Tibial nerve (tissue), 4 donors: ENCODE data around the gene ATXN7L1. TPM values are rescaled to one million over a fixed set of nuclear protein-coding genes. Genes with fewer than 3 reads are reported as not detected.

Experiments used
- DNase-seq, 2 donors: peaks; one replicate each; pipeline ENCODE4 v3.0.0-alpha.2; 2019; ENCODE audit warnings: low spot score in 2 of 2
- H3K27ac ChIP-seq, 4 donors: fragments of 200-600 bp; sonication (generic) in 3 of 4; one replicate each; pipeline ENCODE4 v1.5.1; 2017 to 2019; ENCODE audit warnings: mild to moderate bottlenecking in 1 of 4
- H3K27me3 ChIP-seq, 2 donors: fragments of 200-600 bp; sonication (generic) in 1 of 2; one replicate each; pipeline versions ENCODE4 v1.5.1 to v1.6.0; 2017 to 2019
- H3K36me3 ChIP-seq, 3 donors: fragments of 200-600 bp; sonication (generic); one replicate each; pipeline ENCODE4 v1.5.1; 2018 to 2019
- H3K4me1 ChIP-seq, 4 donors: fragments of 200-600 bp; sonication (generic) in 3 of 4; one replicate each; pipeline ENCODE4 v1.5.1; 2017 to 2019
- H3K4me3 ChIP-seq, 4 donors: fragments of 200-600 bp; sonication (generic) in 3 of 4; one replicate each; pipeline ENCODE4 v1.5.1; 2017 to 2019; ENCODE audit warnings: mild to moderate bottlenecking in 1 of 4, moderate library complexity in 1 of 4
- H3K9me3 ChIP-seq, 4 donors: fragments of 200-600 bp; sonication (generic) in 3 of 4; one replicate each; pipeline ENCODE4 v1.5.1; 2017 to 2019
- EP300 ChIP-seq, 2 donors: sonication (generic); formaldehyde crosslinking; IDR thresholded peaks; one replicate each; pipeline ENCODE4 v1.6.1; 2017; ENCODE audit warnings: antibody characterized with exemption in 2 of 2, mild to moderate bottlenecking in 1 of 2
- POLR2A ChIP-seq, 2 donors: fragments of 450-650 bp; IDR thresholded peaks; one replicate each; pipeline ENCODE4 v1.6.1; 2017; ENCODE audit warnings: antibody characterized with exemption in 2 of 2, mild to moderate bottlenecking in 2 of 2, moderate library complexity in 2 of 2
- WGBS, 2 donors: methylation state at CpG; one replicate each; pipeline ENCODE4 v1.1.5; 2018; 5-methylcytosine and 5-hydroxymethylcytosine counted together
- total RNA-seq, 4 donors: library from RNA; depleted of rRNA; stranded (reverse); fragments of >200 nt; gene quantifications; one replicate each; pipeline ENCODE4 v1.1.0, GENCODE V29; 2016
- TF ChIP-seq, protein P1 (sequence below), 5 experiments: fragments of 200-600 bp in 3 of 5; fragments of 450-650 bp in 2 of 5; sonication (generic) in 3 of 5; IDR thresholded peaks; one replicate each; pipeline ENCODE4 v1.5.1; 2016 to 2019; ENCODE audit warnings: antibody characterized with exemption in 5 of 5, mild to moderate bottlenecking in 3 of 5, moderate library complexity in 2 of 5

Gene ATXN7L1
- total RNA-seq, 4 donors from 2014 or later: 14.6 to 22.5 (median 19.1) TPM

DNA sequence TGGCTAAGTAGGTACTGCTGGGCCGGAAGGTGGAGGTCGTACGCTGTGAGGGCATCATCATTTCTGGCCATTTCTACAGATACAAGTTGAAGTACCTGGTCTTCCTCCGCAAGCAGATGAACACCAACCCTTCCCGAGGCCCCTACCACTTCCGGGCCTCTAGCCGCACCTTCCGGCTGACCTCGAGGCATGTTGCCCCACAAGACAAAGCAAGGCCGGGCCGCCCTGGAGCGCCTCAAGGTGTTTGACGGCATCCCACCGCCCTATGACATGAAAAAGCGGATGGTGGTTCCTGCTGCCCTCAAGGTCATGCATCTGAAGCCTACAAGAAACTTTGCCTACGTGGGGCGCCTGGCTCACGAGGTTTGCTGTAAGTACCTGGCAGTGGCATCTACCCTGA, 56.8 kb downstream of the ATXN7L1 start:
- no peak for DNase-seq
- H3K4me1 ChIP-seq: peaks cover 0 to 18% (median 0%) of the 10 kb centered on the region in 4 donors
- H3K27ac ChIP-seq: no peak overlapping the region
- no peaks in the 10 kb centered on the region for H3K27me3 ChIP-seq
- no peaks in the 10 kb centered on the region for H3K9me3 ChIP-seq
- WGBS, 2 donors: 94 to 98% methylated on average over 18 of the region's 18 CpGs
- TF ChIP-seq EP300 (IDR thresholded peaks at IDR 0.05) (no peak), POLR2A (IDR thresholded peaks at IDR 0.05) (no peak)
- TF ChIP-seq, protein P1, sequence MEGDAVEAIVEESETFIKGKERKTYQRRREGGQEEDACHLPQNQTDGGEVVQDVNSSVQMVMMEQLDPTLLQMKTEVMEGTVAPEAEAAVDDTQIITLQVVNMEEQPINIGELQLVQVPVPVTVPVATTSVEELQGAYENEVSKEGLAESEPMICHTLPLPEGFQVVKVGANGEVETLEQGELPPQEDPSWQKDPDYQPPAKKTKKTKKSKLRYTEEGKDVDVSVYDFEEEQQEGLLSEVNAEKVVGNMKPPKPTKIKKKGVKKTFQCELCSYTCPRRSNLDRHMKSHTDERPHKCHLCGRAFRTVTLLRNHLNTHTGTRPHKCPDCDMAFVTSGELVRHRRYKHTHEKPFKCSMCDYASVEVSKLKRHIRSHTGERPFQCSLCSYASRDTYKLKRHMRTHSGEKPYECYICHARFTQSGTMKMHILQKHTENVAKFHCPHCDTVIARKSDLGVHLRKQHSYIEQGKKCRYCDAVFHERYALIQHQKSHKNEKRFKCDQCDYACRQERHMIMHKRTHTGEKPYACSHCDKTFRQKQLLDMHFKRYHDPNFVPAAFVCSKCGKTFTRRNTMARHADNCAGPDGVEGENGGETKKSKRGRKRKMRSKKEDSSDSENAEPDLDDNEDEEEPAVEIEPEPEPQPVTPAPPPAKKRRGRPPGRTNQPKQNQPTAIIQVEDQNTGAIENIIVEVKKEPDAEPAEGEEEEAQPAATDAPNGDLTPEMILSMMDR (IDR thresholded peaks at IDR 0.05): no peak
- H3K4me3 ChIP-seq: no peak overlapping the region
- H3K36me3 ChIP-seq: peaks cover 0 to 5% (median 0%) of the 10 kb centered on the region in 3 donors

DNA sequence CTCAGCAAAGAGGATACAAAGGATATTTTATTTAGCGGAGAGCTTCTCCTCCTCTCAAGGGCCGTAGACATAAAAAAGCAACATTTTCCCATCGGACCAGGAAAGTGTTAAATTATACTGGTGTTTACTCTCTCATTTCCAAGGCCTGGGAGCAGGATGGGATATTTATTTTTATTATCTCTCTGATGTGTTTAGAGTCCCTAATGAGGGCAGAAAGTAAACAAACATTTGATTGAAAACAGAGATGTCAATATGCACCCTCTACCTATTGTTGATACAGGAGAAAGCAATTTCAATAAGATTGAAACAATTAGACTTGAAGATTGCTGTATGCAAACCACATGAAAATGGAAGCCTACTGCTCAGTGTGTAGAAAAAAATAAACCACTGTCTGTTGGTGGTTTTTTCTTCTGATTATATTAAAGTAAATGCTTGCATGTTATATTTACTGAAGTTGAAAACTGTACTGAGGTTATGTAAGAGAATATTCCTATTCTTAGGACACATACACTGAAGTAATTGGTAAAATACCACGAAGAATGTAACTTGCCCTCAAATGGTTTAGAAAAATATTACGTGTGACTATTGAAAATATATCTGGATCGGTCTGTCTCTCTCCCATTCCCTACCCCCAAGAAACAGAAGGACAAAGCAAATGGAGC, 59.3 kb downstream of the ATXN7L1 start:
- H3K27me3 ChIP-seq: no peaks in the 10 kb centered on the region
- DNase-seq: no peak
- no peaks in the 10 kb centered on the region for H3K9me3 ChIP-seq
- WGBS, 2 donors: 72% methylated on average over 6 of the region's 6 CpGs
- H3K4me3 ChIP-seq: no peak overlapping the region
- TF ChIP-seq, protein P1 (IDR thresholded peaks at IDR 0.05): no peak
- no peak for TF ChIP-seq POLR2A (IDR thresholded peaks at IDR 0.05)
- no peak for TF ChIP-seq EP300 (IDR thresholded peaks at IDR 0.05)
- no peak overlapping the region for H3K27ac ChIP-seq
- H3K36me3 ChIP-seq: peaks cover 0 to 5% (median 0%) of the 10 kb centered on the region in 3 donors
- H3K4me1 ChIP-seq: peaks cover 0 to 18% (median 0%) of the 10 kb centered on the region in 4 donors

DNA sequence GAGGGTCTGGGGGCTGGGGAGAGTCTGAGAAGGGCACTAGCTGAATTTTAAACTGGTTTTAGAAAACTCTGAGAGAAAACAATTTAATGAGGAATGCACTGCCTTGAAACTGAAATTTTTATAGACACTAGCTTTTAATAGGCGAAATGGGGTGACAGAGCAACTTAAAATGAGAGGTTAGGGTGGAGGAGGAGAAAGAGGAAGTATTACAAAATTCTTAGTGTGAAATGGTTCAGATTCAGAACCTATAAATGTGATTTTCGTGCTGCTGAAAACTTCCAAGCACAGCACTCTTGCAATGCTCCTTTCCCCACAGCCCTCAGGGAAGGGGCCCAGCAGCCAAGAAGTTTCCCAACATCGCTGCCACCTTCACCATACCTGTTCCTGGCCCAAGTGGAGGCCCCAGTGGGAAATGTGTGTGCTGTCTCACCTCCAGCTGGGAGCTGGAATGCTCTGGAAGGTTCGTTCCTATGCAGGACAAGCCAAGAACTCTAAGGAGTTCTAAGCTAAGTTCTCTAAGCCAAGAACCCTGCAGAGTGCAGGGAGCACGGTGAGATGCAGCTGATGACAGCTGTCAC, 60.0 kb downstream of the ATXN7L1 start:
- 73 to 76% methylated on average over 5 of the region's 5 CpGs for WGBS, 2 donors
- Histone ChIP-seq H3K27ac (no peak overlapping the region), H3K27me3 (no peaks in the 10 kb centered on the region), H3K9me3 (no peaks in the 10 kb centered on the region), H3K4me3 (no peak overlapping the region), H3K4me1 (peaks cover 0 to 18% (median 0%) of the 10 kb centered on the region in 4 donors), H3K36me3 (peaks cover 0 to 5% (median 0%) of the 10 kb centered on the region in 3 donors)
- TF ChIP-seq POLR2A (IDR thresholded peaks at IDR 0.05) (no peak), EP300 (IDR thresholded peaks at IDR 0.05) (no peak)
- TF ChIP-seq, protein P1 (IDR thresholded peaks at IDR 0.05): no peak
- DNase-seq: no peak

DNA sequence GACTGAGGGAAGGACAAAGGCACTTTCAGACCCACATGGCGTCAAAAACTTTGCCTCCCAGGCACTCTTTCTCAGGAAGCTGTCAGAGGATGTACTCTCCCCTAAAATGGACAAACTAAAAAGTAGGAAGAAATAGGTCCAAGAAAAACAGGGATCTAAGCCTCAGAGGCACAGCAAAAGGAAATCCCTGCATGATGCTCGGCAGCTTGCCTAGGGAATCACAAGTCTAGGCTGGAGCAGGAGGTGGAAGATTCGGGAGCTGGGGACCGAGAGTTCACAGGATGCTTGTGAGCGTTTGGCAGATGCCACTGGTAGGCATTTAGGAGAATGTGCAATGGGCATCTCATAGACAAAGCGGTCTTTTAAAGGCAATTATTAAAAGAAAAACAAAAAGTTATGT, 60.8 kb downstream of the ATXN7L1 start:
- H3K4me1 ChIP-seq: peaks cover 0 to 18% (median 0%) of the 10 kb centered on the region in 4 donors
- peaks cover 0 to 5% (median 0%) of the 10 kb centered on the region in 3 donors for H3K36me3 ChIP-seq
- H3K27ac ChIP-seq: no peak overlapping the region
- no peak overlapping the region for H3K4me3 ChIP-seq
- DNase-seq: no peak
- TF ChIP-seq EP300 (IDR thresholded peaks at IDR 0.05): no peak
- TF ChIP-seq, protein P1 (IDR thresholded peaks at IDR 0.05): no peak
- no peak for TF ChIP-seq POLR2A (IDR thresholded peaks at IDR 0.05)
- no peaks in the 10 kb centered on the region for H3K27me3 ChIP-seq
- WGBS, 2 donors: 48 to 53% methylated on average over 6 of the region's 6 CpGs
- H3K9me3 ChIP-seq: no peaks in the 10 kb centered on the region

DNA sequence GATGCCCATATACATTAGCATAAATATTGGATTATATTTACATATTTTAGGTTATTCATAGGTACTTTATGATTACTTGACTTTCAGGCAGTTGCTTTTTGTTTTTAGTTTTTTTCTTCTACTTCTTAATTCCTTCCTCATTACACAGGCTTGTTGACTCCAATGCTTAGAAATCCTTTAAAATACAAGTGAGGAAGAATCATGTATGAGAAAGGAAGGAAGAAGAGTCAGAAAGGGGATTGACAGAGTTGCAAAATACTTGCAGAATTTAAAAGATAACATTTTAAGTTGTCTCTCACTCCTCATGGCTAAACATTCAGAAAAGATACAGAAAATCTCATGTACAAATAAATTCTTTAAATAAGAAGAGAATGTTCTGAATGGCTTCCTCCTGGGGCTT, 61.9 kb downstream of the ATXN7L1 start:
- Histone ChIP-seq H3K9me3 (no peaks in the 10 kb centered on the region), H3K4me3 (no peak overlapping the region), H3K27ac (no peak overlapping the region), H3K4me1 (peaks cover 0 to 18% (median 0%) of the 10 kb centered on the region in 4 donors), H3K27me3 (no peaks in the 10 kb centered on the region), H3K36me3 (no peaks in the 10 kb centered on the region)
- TF ChIP-seq POLR2A (IDR thresholded peaks at IDR 0.05) (no peak), EP300 (IDR thresholded peaks at IDR 0.05) (no peak)
- TF ChIP-seq, protein P1 (IDR thresholded peaks at IDR 0.05): no peak
- no peak for DNase-seq
